Body of pancreas (tissue), 4 donors: Measurements from ENCODE around the gene TINAG. TPM values are rescaled to one million over a fixed set of nuclear protein-coding genes. Genes with fewer than 3 reads are reported as not detected.

Source experiments
- ATAC-seq: fragments of 150-250 bp; one replicate; pipeline ENCODE4 v1.9.1; 2016
- DNase-seq, 4 donors: peaks; one replicate each; pipeline ENCODE4 v3.0.0-alpha.2; 2019
- H3K27ac ChIP-seq, 4 donors: fragments of 200-600 bp; sonication (generic); 1 replicate in 3 of 4; 2 replicates in 1 of 4; pipeline versions ENCODE4 v1.5.1 to v1.6.1; 2016 to 2019; ENCODE audit warnings: mild to moderate bottlenecking in 1 of 4, mixed read lengths in 1 of 4, moderate library complexity in 1 of 4
- H3K27me3 ChIP-seq, 2 donors: fragments of 200-600 bp; sonication (generic); one replicate each; pipeline ENCODE4 v1.6.0; 2016; ENCODE audit warnings: mild to moderate bottlenecking in 1 of 2
- H3K36me3 ChIP-seq, 2 donors: fragments of 200-600 bp; sonication (generic); replicated peaks in 1 of 2; 2 replicates each; pipeline ENCODE4 v1.5.1; 2016; ENCODE audit warnings: low read depth in 2 of 2; ENCODE audit not compliant: insufficient read depth in 1 of 2
- H3K4me1 ChIP-seq: fragments of 200-600 bp; sonication (generic); one replicate; pipeline ENCODE4 v1.6.0; 2016
- H3K4me3 ChIP-seq, 2 donors: fragments of 200-600 bp; sonication (generic); 1 replicate in 1 of 2; 2 replicates in 1 of 2; pipeline ENCODE4 v1.5.1; 2016 to 2019
- H3K9me3 ChIP-seq, 3 donors: fragments of 200-600 bp; sonication (generic); 1 replicate in 2 of 3; 2 replicates in 1 of 3; pipeline ENCODE4 v1.5.1; 2016
- POLR2A ChIP-seq, 3 donors: fragments of 450-650 bp; IDR thresholded peaks; one replicate each; pipeline ENCODE4 v1.6.1; 2016; ENCODE audit warnings: antibody characterized with exemption in 3 of 3, mild to moderate bottlenecking in 2 of 3
- WGBS, 2 donors: methylation state at CpG; one replicate each; pipeline ENCODE4 v1.1.5; 2017; 5-methylcytosine and 5-hydroxymethylcytosine counted together
- intact Hi-C: fragments of 100-400 bp; cut with DNase I; formaldehyde crosslinking; loops from one replicate; pipeline ENCODE4 v1.15.1; 2023
- total RNA-seq, 2 donors: library from RNA; depleted of rRNA; stranded (reverse); fragments of >200 nt; gene quantifications; one replicate each; pipeline ENCODE4 v1.1.0, GENCODE V29; 2016
- TF ChIP-seq, protein P1 (sequence below), 7 experiments: fragments of 450-650 bp in 4 of 7; fragments of 200-600 bp in 3 of 7; sonication (generic) in 3 of 7; IDR thresholded peaks; one replicate each; pipeline ENCODE4 v1.5.1; 2016 to 2019; ENCODE audit warnings: antibody characterized with exemption in 7 of 7

TINAG gene
- total RNA-seq, 2 donors from 2014 or later: 0.26 TPM; not detected in 1

DNA sequence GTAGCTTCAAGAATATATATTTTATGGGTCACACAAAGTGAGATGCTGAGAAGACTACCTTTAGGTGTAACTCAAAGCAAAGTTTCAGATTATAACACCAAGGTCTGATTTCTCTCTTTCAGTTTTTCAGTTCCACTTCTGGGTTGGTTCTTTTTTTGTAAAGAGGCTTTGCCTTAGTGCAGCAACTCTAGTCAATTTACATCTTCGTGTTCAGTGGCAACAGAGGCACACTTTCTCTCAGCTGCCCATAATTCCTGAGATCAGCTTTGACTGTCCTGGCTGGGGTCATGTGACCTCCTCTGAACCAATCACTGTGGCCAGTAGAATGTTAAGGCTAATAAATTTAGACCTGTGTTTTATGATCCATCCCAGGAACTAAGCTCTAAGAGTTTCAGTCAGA lies 120.2 kb downstream of the TINAG start:
- ATAC-seq: no peak
- Histone ChIP-seq H3K27me3 (no peaks in the 10 kb centered on the region), H3K36me3 (no peaks in the 10 kb centered on the region), H3K4me3 (no peak overlapping the region), H3K27ac (no peak overlapping the region), H3K9me3 (no peaks in the 10 kb centered on the region), H3K4me1 (no peaks in the 10 kb centered on the region)
- intact Hi-C loops: no loop called here
- no peak for TF ChIP-seq POLR2A (IDR thresholded peaks at IDR 0.05)
- TF ChIP-seq, protein P1, sequence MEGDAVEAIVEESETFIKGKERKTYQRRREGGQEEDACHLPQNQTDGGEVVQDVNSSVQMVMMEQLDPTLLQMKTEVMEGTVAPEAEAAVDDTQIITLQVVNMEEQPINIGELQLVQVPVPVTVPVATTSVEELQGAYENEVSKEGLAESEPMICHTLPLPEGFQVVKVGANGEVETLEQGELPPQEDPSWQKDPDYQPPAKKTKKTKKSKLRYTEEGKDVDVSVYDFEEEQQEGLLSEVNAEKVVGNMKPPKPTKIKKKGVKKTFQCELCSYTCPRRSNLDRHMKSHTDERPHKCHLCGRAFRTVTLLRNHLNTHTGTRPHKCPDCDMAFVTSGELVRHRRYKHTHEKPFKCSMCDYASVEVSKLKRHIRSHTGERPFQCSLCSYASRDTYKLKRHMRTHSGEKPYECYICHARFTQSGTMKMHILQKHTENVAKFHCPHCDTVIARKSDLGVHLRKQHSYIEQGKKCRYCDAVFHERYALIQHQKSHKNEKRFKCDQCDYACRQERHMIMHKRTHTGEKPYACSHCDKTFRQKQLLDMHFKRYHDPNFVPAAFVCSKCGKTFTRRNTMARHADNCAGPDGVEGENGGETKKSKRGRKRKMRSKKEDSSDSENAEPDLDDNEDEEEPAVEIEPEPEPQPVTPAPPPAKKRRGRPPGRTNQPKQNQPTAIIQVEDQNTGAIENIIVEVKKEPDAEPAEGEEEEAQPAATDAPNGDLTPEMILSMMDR (IDR thresholded peaks at IDR 0.05): no peak
- 56 to 59% methylated on average over 1 of the region's 1 CpG for WGBS, 2 donors
- DNase-seq: no peak

DNA sequence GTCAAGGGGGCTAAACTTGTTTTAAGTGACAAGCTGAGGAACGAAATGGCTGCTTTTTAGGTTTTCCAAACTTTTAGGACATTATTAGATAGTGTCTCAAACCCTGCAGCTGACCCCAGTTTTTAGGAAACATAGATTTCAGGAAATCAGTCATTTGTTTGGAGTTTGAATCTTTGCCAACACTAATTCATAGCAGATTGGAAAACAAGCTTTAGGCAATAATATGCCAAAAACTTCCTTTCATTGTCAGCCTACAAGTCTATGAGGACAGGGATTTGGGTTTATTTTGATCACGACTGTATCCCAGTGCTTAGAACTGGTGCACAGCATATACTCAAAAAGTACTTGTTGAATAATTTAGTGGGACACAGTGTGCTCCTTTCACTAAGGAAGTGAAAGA lies 123.2 kb downstream of the TINAG start:
- Histone ChIP-seq H3K36me3 (no peaks in the 10 kb centered on the region), H3K4me3 (no peak overlapping the region), H3K9me3 (no peaks in the 10 kb centered on the region), H3K27me3 (no peaks in the 10 kb centered on the region), H3K4me1 (no peaks in the 10 kb centered on the region), H3K27ac (no peak overlapping the region)
- TF ChIP-seq POLR2A (IDR thresholded peaks at IDR 0.05): no peak
- TF ChIP-seq, protein P1 (IDR thresholded peaks at IDR 0.05): no peak
- intact Hi-C loops: no loop called here
- no peak for DNase-seq
- WGBS, 2 donors: 31 to 42% methylated on average over 2 of the region's 2 CpGs
- no peak for ATAC-seq

Other genes with a start within 250 kb of the TINAG start
- under 1 TPM; under 0.01 to 0.33 TPM for gene MLIP, start 197.0 kb upstream of the TINAG start, total RNA-seq